NB4 (cell line): Measurements from ENCODE around the gene PARD3.

Source experiments
- CTCF ChIP-seq: IDR thresholded peaks from one replicate; pipeline ENCODE4 v1.5.1; 2012; ENCODE audit warnings: low read depth, low read length
- MAX ChIP-seq: IDR thresholded peaks from 2 replicates; pipeline ENCODE4 v1.6.1; 2011; ENCODE audit warnings: low read depth, low read length
- MYC ChIP-seq: IDR thresholded peaks from 2 replicates; pipeline ENCODE4 v1.6.1; 2011; ENCODE audit warnings: low read depth, low read length

- no peak for TF ChIP-seq CTCF
- TF ChIP-seq MYC, result no peak
- no peak for TF ChIP-seq MAX
Observed at GRCh38 chr10:34195364-34196057, 619.6 kb downstream of the PARD3 start.
